ENCODE measurements around the gene RBM39. TPM values are rescaled to one million over a fixed set of nuclear protein-coding genes. Genes with fewer than 3 reads are reported as not detected.

RBM39 gene
- total and polyA plus RNA-seq, 2 of the 13 experiments (the other 11 are each of a cell fraction or from before 2014, with no cell fraction given), result 788 to 920 TPM

DNA sequence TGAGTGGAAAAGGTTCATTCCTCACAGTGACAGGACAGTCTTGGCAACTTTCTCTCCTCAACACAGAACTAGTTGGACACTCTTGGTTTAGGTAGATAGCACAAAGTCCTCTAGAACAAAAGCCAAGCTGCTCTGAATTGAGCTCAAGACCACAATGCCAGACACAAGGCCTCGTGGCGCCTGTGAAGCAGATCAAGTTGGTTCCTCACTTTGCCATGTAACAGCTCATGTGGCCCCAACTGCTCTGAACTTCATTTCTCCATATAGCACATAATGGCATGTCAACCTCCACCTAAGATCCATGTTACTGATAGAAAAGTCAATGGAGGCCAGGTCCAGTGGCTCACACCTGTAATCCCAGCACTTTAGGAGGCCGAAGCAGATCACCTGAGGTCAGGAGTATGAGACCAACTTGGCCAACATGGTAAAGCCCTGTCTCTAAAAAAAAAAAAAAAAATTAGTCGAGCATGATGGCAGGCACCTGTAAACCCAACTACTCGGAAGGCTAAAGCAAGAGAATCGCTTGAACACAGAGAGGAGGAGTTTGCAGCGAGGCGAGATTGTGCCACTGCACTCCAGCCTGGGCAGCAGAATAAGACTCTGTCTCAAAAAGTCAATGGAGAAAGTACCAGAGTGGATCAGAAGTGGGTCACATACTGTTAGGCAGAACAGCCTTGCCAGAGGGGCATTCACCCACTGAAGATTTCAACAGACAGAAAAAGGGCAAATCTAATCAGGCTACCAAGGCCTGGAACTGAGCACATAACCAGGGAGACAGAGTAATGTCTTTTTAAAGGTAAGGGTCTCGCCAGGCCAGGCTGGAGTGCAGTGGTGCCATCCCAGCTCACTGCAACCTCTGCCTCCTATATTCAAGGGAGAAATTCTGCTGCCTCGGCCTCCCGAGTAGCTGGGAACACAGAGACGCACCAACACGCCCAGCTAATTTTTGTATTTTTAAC is 21.6 kb downstream of the RBM39 start (continued):
- TF ChIP-seq, protein P1, sequence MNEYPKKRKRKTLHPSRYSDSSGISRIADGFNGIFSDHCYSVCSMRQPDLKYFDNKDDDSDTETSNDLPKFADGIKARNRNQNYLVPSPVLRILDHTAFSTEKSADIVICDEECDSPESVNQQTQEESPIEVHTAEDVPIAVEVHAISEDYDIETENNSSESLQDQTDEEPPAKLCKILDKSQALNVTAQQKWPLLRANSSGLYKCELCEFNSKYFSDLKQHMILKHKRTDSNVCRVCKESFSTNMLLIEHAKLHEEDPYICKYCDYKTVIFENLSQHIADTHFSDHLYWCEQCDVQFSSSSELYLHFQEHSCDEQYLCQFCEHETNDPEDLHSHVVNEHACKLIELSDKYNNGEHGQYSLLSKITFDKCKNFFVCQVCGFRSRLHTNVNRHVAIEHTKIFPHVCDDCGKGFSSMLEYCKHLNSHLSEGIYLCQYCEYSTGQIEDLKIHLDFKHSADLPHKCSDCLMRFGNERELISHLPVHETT (CRISPR knock-in tag; conservative IDR thresholded peaks at IDR 0.05), result 0 out of 2 replicates have a peak, but pooled peaks have one; percentile 54
- TF ChIP-seq NBN (conservative IDR thresholded peaks at IDR 0.05), result no peak
- TF ChIP-seq ZNF720 (CRISPR knock-in tag; IDR thresholded peaks at IDR 0.05), result no peak
- TF ChIP-seq, protein P2, sequence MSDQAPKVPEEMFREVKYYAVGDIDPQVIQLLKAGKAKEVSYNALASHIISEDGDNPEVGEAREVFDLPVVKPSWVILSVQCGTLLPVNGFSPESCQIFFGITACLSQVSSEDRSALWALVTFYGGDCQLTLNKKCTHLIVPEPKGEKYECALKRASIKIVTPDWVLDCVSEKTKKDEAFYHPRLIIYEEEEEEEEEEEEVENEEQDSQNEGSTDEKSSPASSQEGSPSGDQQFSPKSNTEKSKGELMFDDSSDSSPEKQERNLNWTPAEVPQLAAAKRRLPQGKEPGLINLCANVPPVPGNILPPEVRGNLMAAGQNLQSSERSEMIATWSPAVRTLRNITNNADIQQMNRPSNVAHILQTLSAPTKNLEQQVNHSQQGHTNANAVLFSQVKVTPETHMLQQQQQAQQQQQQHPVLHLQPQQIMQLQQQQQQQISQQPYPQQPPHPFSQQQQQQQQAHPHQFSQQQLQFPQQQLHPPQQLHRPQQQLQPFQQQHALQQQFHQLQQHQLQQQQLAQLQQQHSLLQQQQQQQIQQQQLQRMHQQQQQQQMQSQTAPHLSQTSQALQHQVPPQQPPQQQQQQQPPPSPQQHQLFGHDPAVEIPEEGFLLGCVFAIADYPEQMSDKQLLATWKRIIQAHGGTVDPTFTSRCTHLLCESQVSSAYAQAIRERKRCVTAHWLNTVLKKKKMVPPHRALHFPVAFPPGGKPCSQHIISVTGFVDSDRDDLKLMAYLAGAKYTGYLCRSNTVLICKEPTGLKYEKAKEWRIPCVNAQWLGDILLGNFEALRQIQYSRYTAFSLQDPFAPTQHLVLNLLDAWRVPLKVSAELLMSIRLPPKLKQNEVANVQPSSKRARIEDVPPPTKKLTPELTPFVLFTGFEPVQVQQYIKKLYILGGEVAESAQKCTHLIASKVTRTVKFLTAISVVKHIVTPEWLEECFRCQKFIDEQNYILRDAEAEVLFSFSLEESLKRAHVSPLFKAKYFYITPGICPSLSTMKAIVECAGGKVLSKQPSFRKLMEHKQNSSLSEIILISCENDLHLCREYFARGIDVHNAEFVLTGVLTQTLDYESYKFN (CRISPR knock-in tag; conservative IDR thresholded peaks at IDR 0.05), result no peak
- TF ChIP-seq EEA1 (CRISPR knock-in tag; IDR thresholded peaks at IDR 0.05; ENCODE audit: borderline replicate concordance), result no peak
- TF ChIP-seq, protein P3, sequence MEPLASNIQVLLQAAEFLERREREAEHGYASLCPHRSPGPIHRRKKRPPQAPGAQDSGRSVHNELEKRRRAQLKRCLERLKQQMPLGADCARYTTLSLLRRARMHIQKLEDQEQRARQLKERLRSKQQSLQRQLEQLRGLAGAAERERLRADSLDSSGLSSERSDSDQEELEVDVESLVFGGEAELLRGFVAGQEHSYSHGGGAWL (CRISPR knock-in tag; IDR thresholded peaks at IDR 0.05), result no peak
- TF ChIP-seq CENPX (CRISPR knock-in tag; IDR thresholded peaks at IDR 0.05), result no peak
- TF ChIP-seq ZNF274 (CRISPR knock-in tag; IDR thresholded peaks at IDR 0.05), result no peak
- TF ChIP-seq, protein P4, sequence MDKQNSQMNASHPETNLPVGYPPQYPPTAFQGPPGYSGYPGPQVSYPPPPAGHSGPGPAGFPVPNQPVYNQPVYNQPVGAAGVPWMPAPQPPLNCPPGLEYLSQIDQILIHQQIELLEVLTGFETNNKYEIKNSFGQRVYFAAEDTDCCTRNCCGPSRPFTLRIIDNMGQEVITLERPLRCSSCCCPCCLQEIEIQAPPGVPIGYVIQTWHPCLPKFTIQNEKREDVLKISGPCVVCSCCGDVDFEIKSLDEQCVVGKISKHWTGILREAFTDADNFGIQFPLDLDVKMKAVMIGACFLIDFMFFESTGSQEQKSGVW (CRISPR knock-in tag; IDR thresholded peaks at IDR 0.05; ENCODE audit: borderline replicate concordance), result no peak
- no peak for TF ChIP-seq BCL6 (CRISPR knock-in tag; IDR thresholded peaks at IDR 0.05)
- TF ChIP-seq STAT5B (CRISPR knock-in tag; IDR thresholded peaks at IDR 0.05), result no peak
- TF ChIP-seq NFIC (IDR thresholded peaks at IDR 0.05; ENCODE audit: low read length), result no peak
- no peak for TF ChIP-seq KDM2A (CRISPR knock-in tag; IDR thresholded peaks at IDR 0.05; ENCODE audit: borderline replicate concordance, low read depth)
- no peak; the same call in 1 of the 2 replicates for TF ChIP-seq SMAD1 (CRISPR knock-in tag; IDR thresholded peaks at IDR 0.05; ENCODE audit: borderline replicate concordance, low read depth)
- TF ChIP-seq ZNF713 (CRISPR knock-in tag; IDR thresholded peaks at IDR 0.05), result no peak
- TF ChIP-seq KDM5A (IDR thresholded peaks at IDR 0.05; ENCODE audit: borderline replicate concordance, low read length), result no peak
- no peak for TF ChIP-seq ELF4 (CRISPR knock-in tag; IDR thresholded peaks at IDR 0.05; ENCODE audit: borderline replicate concordance)
- TF ChIP-seq, protein P5, sequence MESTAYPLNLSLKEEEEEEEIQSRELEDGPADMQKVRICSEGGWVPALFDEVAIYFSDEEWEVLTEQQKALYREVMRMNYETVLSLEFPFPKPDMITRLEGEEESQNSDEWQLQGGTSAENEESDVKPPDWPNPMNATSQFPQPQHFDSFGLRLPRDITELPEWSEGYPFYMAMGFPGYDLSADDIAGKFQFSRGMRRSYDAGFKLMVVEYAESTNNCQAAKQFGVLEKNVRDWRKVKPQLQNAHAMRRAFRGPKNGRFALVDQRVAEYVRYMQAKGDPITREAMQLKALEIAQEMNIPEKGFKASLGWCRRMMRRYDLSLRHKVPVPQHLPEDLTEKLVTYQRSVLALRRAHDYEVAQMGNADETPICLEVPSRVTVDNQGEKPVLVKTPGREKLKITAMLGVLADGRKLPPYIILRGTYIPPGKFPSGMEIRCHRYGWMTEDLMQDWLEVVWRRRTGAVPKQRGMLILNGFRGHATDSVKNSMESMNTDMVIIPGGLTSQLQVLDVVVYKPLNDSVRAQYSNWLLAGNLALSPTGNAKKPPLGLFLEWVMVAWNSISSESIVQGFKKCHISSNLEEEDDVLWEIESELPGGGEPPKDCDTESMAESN (CRISPR knock-in tag; conservative IDR thresholded peaks at IDR 0.05), result no peak
- TF ChIP-seq ZBTB20 (CRISPR knock-in tag; IDR thresholded peaks at IDR 0.05; ENCODE audit: borderline replicate concordance, low read depth), result no peak
- no peak for TF ChIP-seq ZNF703 (CRISPR knock-in tag; IDR thresholded peaks at IDR 0.05; ENCODE audit: borderline replicate concordance)
- no peak for TF ChIP-seq DPF2 (CRISPR knock-in tag; IDR thresholded peaks at IDR 0.05; ENCODE audit: borderline replicate concordance, low read depth)
